GM06990 (cell line): ENCODE measurements around the gene ABCC4.

Source experiments
- DNase-seq: peaks from one replicate; pipeline ENCODE4 v3.0.0-alpha.2; 2011; ENCODE audit not compliant: insufficient read length; ENCODE audit errors: extremely low read depth
- H3K27me3 ChIP-seq: replicated peaks from 2 replicates; pipeline ENCODE4 v1.6.0; 2011; ENCODE audit warnings: low read length; ENCODE audit not compliant: control insufficient read depth, insufficient read depth
- H3K36me3 ChIP-seq: 2 replicates; pipeline ENCODE4 v1.5.1; 2011; ENCODE audit warnings: low read length; ENCODE audit not compliant: control insufficient read depth, insufficient read depth
- H3K4me3 ChIP-seq: replicated peaks from 2 replicates; pipeline ENCODE4 v1.5.1; 2011; ENCODE audit warnings: low read depth, mild to moderate bottlenecking, control low read depth, low read length
- TF ChIP-seq, protein P1 (sequence below): IDR thresholded peaks from 2 replicates; pipeline ENCODE4 v1.5.1; 2011; ENCODE audit warnings: low read length, control low read depth, mild to moderate bottlenecking, inconsistent platforms; ENCODE audit not compliant: insufficient read depth, poor library complexity, severe bottlenecking

ABCC4 gene

DNA sequence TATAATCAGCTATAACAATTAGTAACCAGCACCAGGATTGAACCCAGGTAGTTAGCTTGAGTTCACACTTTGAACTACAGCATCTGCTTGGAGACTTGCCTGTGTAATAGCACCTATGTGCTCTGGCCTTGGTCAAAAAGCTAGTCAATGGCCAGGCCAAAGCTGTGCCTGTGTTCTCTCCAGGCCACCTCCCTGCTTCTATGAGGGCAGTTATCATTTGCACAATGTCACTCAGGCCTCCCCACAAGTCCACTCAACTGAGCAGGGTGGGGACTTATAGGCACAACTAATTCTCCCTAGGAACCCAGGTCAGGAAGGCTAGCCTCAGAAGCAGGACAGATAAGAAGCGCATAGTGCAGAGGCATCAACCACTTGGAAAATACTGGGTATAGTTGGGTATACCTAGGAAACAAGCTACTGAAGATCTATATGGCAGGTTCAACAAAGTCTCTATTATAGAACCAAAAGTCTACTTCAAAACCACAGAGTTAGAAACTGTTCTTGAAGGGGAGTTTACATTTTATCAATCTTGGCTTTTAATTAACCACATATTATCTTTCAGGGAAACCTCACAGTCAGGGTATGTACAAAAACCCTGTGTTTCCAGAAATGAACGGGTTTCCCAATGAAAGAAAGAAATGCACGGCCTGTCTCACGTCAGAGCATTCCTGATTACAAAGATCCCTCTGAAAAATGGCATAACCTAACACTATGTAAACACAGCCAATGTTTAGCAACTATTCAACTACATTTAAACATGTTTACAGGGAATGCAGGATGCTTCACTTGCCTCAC, 140.9 kb downstream of the ABCC4 start:
- no peaks in the 10 kb centered on the region for H3K27me3 ChIP-seq
- no peak for DNase-seq
- H3K36me3 ChIP-seq, result peaks cover 11% of the 10 kb centered on the region
- TF ChIP-seq, protein P1, sequence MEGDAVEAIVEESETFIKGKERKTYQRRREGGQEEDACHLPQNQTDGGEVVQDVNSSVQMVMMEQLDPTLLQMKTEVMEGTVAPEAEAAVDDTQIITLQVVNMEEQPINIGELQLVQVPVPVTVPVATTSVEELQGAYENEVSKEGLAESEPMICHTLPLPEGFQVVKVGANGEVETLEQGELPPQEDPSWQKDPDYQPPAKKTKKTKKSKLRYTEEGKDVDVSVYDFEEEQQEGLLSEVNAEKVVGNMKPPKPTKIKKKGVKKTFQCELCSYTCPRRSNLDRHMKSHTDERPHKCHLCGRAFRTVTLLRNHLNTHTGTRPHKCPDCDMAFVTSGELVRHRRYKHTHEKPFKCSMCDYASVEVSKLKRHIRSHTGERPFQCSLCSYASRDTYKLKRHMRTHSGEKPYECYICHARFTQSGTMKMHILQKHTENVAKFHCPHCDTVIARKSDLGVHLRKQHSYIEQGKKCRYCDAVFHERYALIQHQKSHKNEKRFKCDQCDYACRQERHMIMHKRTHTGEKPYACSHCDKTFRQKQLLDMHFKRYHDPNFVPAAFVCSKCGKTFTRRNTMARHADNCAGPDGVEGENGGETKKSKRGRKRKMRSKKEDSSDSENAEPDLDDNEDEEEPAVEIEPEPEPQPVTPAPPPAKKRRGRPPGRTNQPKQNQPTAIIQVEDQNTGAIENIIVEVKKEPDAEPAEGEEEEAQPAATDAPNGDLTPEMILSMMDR, result no peak
- H3K4me3 ChIP-seq, result no peak overlapping the region

DNA sequence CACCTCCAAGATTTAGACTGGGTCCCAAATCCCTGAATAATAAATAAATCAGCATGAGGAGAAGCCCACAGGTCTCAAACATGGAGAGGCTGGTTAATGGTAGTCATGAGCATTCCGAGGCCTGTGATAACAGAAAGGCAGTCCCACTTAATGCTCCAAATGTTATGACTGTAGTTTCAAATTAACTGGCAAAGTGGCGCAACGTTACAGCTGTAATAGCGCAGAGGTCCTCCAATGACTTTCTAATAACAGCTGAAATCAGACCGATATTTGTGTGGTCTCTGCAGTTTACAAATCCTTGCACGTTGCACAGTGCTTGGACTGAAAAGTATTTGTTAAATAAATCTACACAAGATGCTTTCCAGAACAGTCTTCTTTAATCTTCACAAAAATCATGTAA, 141.8 kb downstream of the ABCC4 start:
- Histone ChIP-seq H3K4me3 (no peak overlapping the region), H3K36me3 (peaks cover 12% of the 10 kb centered on the region), H3K27me3 (no peaks in the 10 kb centered on the region)
- TF ChIP-seq, protein P1, result no peak
- no peak for DNase-seq

DNA sequence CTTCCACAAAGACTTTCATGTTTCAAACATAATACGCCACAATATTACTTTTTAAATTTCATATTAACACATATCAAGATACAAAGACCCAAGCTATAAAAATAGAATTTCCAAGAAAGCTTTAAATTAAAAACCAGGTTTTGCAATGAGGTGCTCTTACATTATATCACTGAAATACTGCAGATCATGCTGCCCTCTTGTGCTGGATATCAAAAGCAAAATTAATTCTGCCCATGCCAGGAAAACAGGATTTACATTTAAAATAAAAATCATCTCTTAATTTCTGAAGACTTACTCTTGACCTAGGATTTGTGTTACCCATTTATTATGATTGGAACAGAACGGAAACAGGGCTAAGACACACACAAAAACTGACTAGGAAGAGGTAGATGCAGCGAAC, 145.0 kb downstream of the ABCC4 start:
- no peak for DNase-seq
- H3K4me3 ChIP-seq, result no peak overlapping the region
- TF ChIP-seq, protein P1, result no peak
- H3K27me3 ChIP-seq, result no peaks in the 10 kb centered on the region
- H3K36me3 ChIP-seq, result peaks cover 10% of the 10 kb centered on the region

DNA sequence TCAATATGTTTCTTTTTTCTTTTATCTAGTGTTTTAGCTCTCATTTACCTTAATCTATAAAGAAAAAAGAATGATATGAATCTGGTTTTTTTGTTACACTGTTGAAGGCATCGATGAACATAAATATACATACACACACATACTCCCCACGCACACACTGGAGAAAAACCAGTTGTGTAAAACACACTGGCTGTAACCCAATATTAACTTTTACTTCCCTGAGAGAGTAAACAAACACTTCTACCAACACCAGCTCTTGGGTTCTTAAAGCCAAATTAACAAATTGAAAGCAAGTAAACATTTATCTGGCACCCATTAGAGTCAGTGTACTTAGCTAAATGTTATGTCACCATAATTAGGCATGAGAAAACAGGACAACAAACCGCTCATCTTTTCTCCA, 145.7 kb downstream of the ABCC4 start:
- no peak for DNase-seq
- Histone ChIP-seq H3K4me3 (no peak overlapping the region), H3K27me3 (no peaks in the 10 kb centered on the region), H3K36me3 (peaks cover 10% of the 10 kb centered on the region)
- TF ChIP-seq, protein P1, result no peak

DNA sequence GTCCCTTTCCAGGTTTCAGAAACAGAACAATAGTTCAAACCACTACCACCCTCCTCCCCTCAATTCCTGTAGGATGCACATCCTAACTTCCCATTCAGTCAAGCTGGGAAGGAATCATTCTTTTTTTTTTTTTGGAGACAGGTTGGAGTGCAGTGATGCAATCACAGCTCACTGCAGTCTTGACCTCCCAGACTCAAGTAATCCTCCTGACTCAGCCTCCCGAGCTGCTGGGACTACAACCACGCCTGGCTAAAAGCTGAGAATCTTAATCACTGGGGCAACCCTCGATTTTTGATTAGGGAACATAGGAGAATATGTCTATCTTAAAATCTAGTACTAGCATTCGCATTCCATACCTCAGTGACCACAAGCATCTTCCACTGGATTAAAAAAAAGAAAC, 146.2 kb downstream of the ABCC4 start:
- no peak for DNase-seq
- H3K27me3 ChIP-seq, result no peaks in the 10 kb centered on the region
- H3K4me3 ChIP-seq, result no peak overlapping the region
- TF ChIP-seq, protein P1, result no peak
- H3K36me3 ChIP-seq, result peaks cover 8% of the 10 kb centered on the region
